ENCODE data around the gene BAX.
"Not testable (repeated sequence)": the region's sequence is repeated elsewhere in the genome, so short reads cannot be mapped to it uniquely, and the experiment has no call there.

The BAX gene

GRCh38 chr19:48954595-48955307 is at the start of gene BAX:
BAX (plus strand) TSS chr19:48954875; CDS start chr19:48954929, 54 bp downstream.
- H3K4me3 ChIP-seq (ENCODE audit: low read depth, low read length), result peak within 1 kb of the TSS; percentile 93
- no peaks in the 10 kb centered on the region for H3K9me3 ChIP-seq (ENCODE audit: control insufficient read depth, insufficient read depth, low read length)
- H3K36me3 ChIP-seq (ENCODE audit: control insufficient read depth, insufficient read depth, low read length), result peaks cover 30% of the 10 kb centered on the region
- H3K4me1 ChIP-seq (ENCODE audit: control insufficient read depth, insufficient read depth, low read length), result peaks cover 8% of the 10 kb centered on the region
- no peaks in the 10 kb centered on the region for H3K27me3 ChIP-seq (ENCODE audit: control insufficient read depth, insufficient read depth, low read length)
- H3K9ac ChIP-seq (ENCODE audit: low read depth, low read length), result peak within 1 kb of the TSS; percentile 94
- H3K27ac ChIP-seq (ENCODE audit: low read depth, low read length), result peak within 1 kb of the TSS; percentile 97

- Histone ChIP-seq H3K27me3 (ENCODE audit: control insufficient read depth, insufficient read depth, low read length) (no peaks in the 10 kb centered on the region), H3K4me3 (ENCODE audit: low read depth, low read length) (no peak overlapping the region), H3K36me3 (ENCODE audit: control insufficient read depth, insufficient read depth, low read length) (peaks cover 42% of the 10 kb centered on the region), H3K27ac (ENCODE audit: low read depth, low read length) (no peak overlapping the region), H3K4me1 (ENCODE audit: control insufficient read depth, insufficient read depth, low read length) (peaks cover 3% of the 10 kb centered on the region; the same call in 1 of the 2 replicates), H3K9me3 (ENCODE audit: control insufficient read depth, insufficient read depth, low read length) (no peaks in the 10 kb centered on the region), H3K9ac (ENCODE audit: low read depth, low read length) (no peak overlapping the region)
Observed at GRCh38 chr19:48905664-48906063, 49.0 kb upstream of the BAX start.

- H3K27ac ChIP-seq (ENCODE audit: low read depth, low read length), result no peak overlapping the region
- no peak overlapping the region for H3K9ac ChIP-seq (ENCODE audit: low read depth, low read length)
- no peaks in the 10 kb centered on the region for H3K9me3 ChIP-seq (ENCODE audit: control insufficient read depth, insufficient read depth, low read length)
- no peaks in the 10 kb centered on the region for H3K27me3 ChIP-seq (ENCODE audit: control insufficient read depth, insufficient read depth, low read length)
- no peaks in the 10 kb centered on the region for H3K4me1 ChIP-seq (ENCODE audit: control insufficient read depth, insufficient read depth, low read length)
- no peak overlapping the region for H3K4me3 ChIP-seq (ENCODE audit: low read depth, low read length)
- peaks cover 48% of the 10 kb centered on the region for H3K36me3 ChIP-seq (ENCODE audit: control insufficient read depth, insufficient read depth, low read length)
Observed at GRCh38 chr19:48906324-48906723, 48.4 kb upstream of the BAX start.

GRCh38 chr19:48907671-48908070 is 47.0 kb upstream of the BAX start:
- no peaks in the 10 kb centered on the region for H3K9me3 ChIP-seq (ENCODE audit: control insufficient read depth, insufficient read depth, low read length)
- H3K27ac ChIP-seq (ENCODE audit: low read depth, low read length), result no peak overlapping the region
- H3K4me1 ChIP-seq (ENCODE audit: control insufficient read depth, insufficient read depth, low read length), result no peaks in the 10 kb centered on the region
- no peak overlapping the region for H3K9ac ChIP-seq (ENCODE audit: low read depth, low read length)
- H3K4me3 ChIP-seq (ENCODE audit: low read depth, low read length), result no peak overlapping the region
- H3K27me3 ChIP-seq (ENCODE audit: control insufficient read depth, insufficient read depth, low read length), result no peaks in the 10 kb centered on the region
- peaks cover 54% of the 10 kb centered on the region for H3K36me3 ChIP-seq (ENCODE audit: control insufficient read depth, insufficient read depth, low read length)

- not testable (repeated sequence) for H3K9ac ChIP-seq (ENCODE audit: low read depth, low read length); H3K9me3 ChIP-seq (ENCODE audit: control insufficient read depth, insufficient read depth, low read length); H3K27me3 ChIP-seq (ENCODE audit: control insufficient read depth, insufficient read depth, low read length); H3K4me3 ChIP-seq (ENCODE audit: low read depth, low read length); H3K4me1 ChIP-seq (ENCODE audit: control insufficient read depth, insufficient read depth, low read length); H3K27ac ChIP-seq (ENCODE audit: low read depth, low read length)
- H3K36me3 ChIP-seq (ENCODE audit: control insufficient read depth, insufficient read depth, low read length), result peaks cover 65% of the 10 kb centered on the region
Observed at GRCh38 chr19:48909424-48910077, 45.1 kb upstream of the BAX start.

GRCh38 chr19:48910803-48911202 is 43.9 kb upstream of the BAX start:
- H3K4me3 ChIP-seq (ENCODE audit: low read depth, low read length), result no peak overlapping the region
- no peaks in the 10 kb centered on the region for H3K9me3 ChIP-seq (ENCODE audit: control insufficient read depth, insufficient read depth, low read length)
- H3K36me3 ChIP-seq (ENCODE audit: control insufficient read depth, insufficient read depth, low read length), result peaks cover 61% of the 10 kb centered on the region
- H3K9ac ChIP-seq (ENCODE audit: low read depth, low read length), result no peak overlapping the region
- H3K27ac ChIP-seq (ENCODE audit: low read depth, low read length), result no peak overlapping the region
- H3K27me3 ChIP-seq (ENCODE audit: control insufficient read depth, insufficient read depth, low read length), result no peaks in the 10 kb centered on the region
- H3K4me1 ChIP-seq (ENCODE audit: control insufficient read depth, insufficient read depth, low read length), result no peaks in the 10 kb centered on the region

GRCh38 chr19:48913114-48913889 is 41.4 kb upstream of the BAX start:
- H3K4me1 ChIP-seq (ENCODE audit: control insufficient read depth, insufficient read depth, low read length), result no peaks in the 10 kb centered on the region
- H3K27ac ChIP-seq (ENCODE audit: low read depth, low read length), result no peak overlapping the region
- no peak overlapping the region for H3K4me3 ChIP-seq (ENCODE audit: low read depth, low read length)
- peaks cover 68% of the 10 kb centered on the region for H3K36me3 ChIP-seq (ENCODE audit: control insufficient read depth, insufficient read depth, low read length)
- H3K27me3 ChIP-seq (ENCODE audit: control insufficient read depth, insufficient read depth, low read length), result no peaks in the 10 kb centered on the region
- H3K9me3 ChIP-seq (ENCODE audit: control insufficient read depth, insufficient read depth, low read length), result no peaks in the 10 kb centered on the region
- H3K9ac ChIP-seq (ENCODE audit: low read depth, low read length), result no peak overlapping the region

- Histone ChIP-seq H3K27ac (ENCODE audit: low read depth, low read length) (no peak overlapping the region), H3K9me3 (ENCODE audit: control insufficient read depth, insufficient read depth, low read length) (no peaks in the 10 kb centered on the region), H3K27me3 (ENCODE audit: control insufficient read depth, insufficient read depth, low read length) (no peaks in the 10 kb centered on the region), H3K9ac (ENCODE audit: low read depth, low read length) (no peak overlapping the region), H3K4me1 (ENCODE audit: control insufficient read depth, insufficient read depth, low read length) (no peaks in the 10 kb centered on the region), H3K4me3 (ENCODE audit: low read depth, low read length) (no peak overlapping the region), H3K36me3 (ENCODE audit: control insufficient read depth, insufficient read depth, low read length) (peaks cover 72% of the 10 kb centered on the region)
Observed at GRCh38 chr19:48914181-48914580, 40.5 kb upstream of the BAX start.

GRCh38 chr19:48915757-48916156 is 38.9 kb upstream of the BAX start:
- Histone ChIP-seq H3K9ac (ENCODE audit: low read depth, low read length) (no peak overlapping the region), H3K36me3 (ENCODE audit: control insufficient read depth, insufficient read depth, low read length) (peaks cover 70% of the 10 kb centered on the region), H3K4me1 (ENCODE audit: control insufficient read depth, insufficient read depth, low read length) (no peaks in the 10 kb centered on the region), H3K27ac (ENCODE audit: low read depth, low read length) (no peak overlapping the region), H3K9me3 (ENCODE audit: control insufficient read depth, insufficient read depth, low read length) (no peaks in the 10 kb centered on the region), H3K4me3 (ENCODE audit: low read depth, low read length) (no peak overlapping the region), H3K27me3 (ENCODE audit: control insufficient read depth, insufficient read depth, low read length) (no peaks in the 10 kb centered on the region)

GRCh38 chr19:48918071-48918470 is 36.6 kb upstream of the BAX start:
- Histone ChIP-seq H3K27ac (ENCODE audit: low read depth, low read length) (no peak overlapping the region), H3K9ac (ENCODE audit: low read depth, low read length) (no peak overlapping the region), H3K9me3 (ENCODE audit: control insufficient read depth, insufficient read depth, low read length) (no peaks in the 10 kb centered on the region), H3K36me3 (ENCODE audit: control insufficient read depth, insufficient read depth, low read length) (peaks cover 66% of the 10 kb centered on the region), H3K4me3 (ENCODE audit: low read depth, low read length) (no peak overlapping the region), H3K27me3 (ENCODE audit: control insufficient read depth, insufficient read depth, low read length) (no peaks in the 10 kb centered on the region), H3K4me1 (ENCODE audit: control insufficient read depth, insufficient read depth, low read length) (no peaks in the 10 kb centered on the region)

- Histone ChIP-seq H3K9ac (ENCODE audit: low read depth, low read length) (no peak overlapping the region), H3K27me3 (ENCODE audit: control insufficient read depth, insufficient read depth, low read length) (no peaks in the 10 kb centered on the region), H3K4me1 (ENCODE audit: control insufficient read depth, insufficient read depth, low read length) (no peaks in the 10 kb centered on the region), H3K4me3 (ENCODE audit: low read depth, low read length) (no peak overlapping the region), H3K9me3 (ENCODE audit: control insufficient read depth, insufficient read depth, low read length) (no peaks in the 10 kb centered on the region), H3K27ac (ENCODE audit: low read depth, low read length) (no peak overlapping the region), H3K36me3 (ENCODE audit: control insufficient read depth, insufficient read depth, low read length) (peaks cover 62% of the 10 kb centered on the region)
Observed at GRCh38 chr19:48918801-48919247, 35.9 kb upstream of the BAX start.
